ENCODE measurements around the gene GALNT16. TPM values are rescaled to one million over a fixed set of nuclear protein-coding genes. Genes with fewer than 3 reads are reported as not detected.

GALNT16 gene
- total and polyA plus RNA-seq, 2 of the 8 experiments (the other 6 are each of a cell fraction or from before 2014, with no cell fraction given), result 5.4 to 6.3 TPM

- Histone ChIP-seq H2AFZ (ENCODE audit: low read length) (no peak overlapping the region), H3K14ac (ENCODE audit: insufficient read length) (no peak overlapping the region), H3K27me3 (replicated peaks in 1 of 4; ENCODE audit: control insufficient read depth in 3 of 4, extremely low read depth in 1 of 4, insufficient read depth in 3 of 4, low read length in 3 of 4) (no peaks in the 10 kb centered on the region), H3K27ac (ENCODE audit: low read depth, low read length) (no peak overlapping the region), H4K8ac (ENCODE audit: extremely low read depth, insufficient read depth, low read length) (no peak overlapping the region), H3K4me3 (ENCODE audit: extremely low read depth in 1 of 4, insufficient read depth in 2 of 4, low read depth in 3 of 4, low read length in 4 of 4) (no peak overlapping the region), H3K18ac (ENCODE audit: extremely low read depth, low read length) (no peak overlapping the region), H2BK5ac (ENCODE audit: low read depth, low read length) (no peak overlapping the region), H3K23me2 (ENCODE audit: low read depth, low read length) (peaks cover 5% of the 10 kb centered on the region), H3K79me2 (ENCODE audit: control insufficient read depth in 1 of 2, insufficient read depth in 2 of 2, low read length in 2 of 2) (peaks cover 12 to 81% of the 10 kb centered on the region in 2 experiments), H3K36me3 (ENCODE audit: control insufficient read depth in 2 of 4, insufficient read depth in 4 of 4, low read length in 3 of 4) (no peaks in the 10 kb centered on the region), H3K9ac (replicated peaks in 1 of 4; ENCODE audit: extremely low read depth in 1 of 4, low read depth in 3 of 4, low read length in 3 of 4) (no peak overlapping the region), H3K56ac (replicated peaks; ENCODE audit: insufficient read length, low read depth, low read length) (no peak overlapping the region), H3K4ac (replicated peaks; ENCODE audit: insufficient read length, low read depth, low read length) (no peak overlapping the region), H3K79me1 (ENCODE audit: low read depth, low read length) (peaks cover 7% of the 10 kb centered on the region), H2AK5ac (ENCODE audit: low read depth, low read length) (no peak overlapping the region), H4K91ac (replicated peaks; ENCODE audit: insufficient read length, low read length) (no peak overlapping the region), H2BK120ac (replicated peaks; ENCODE audit: low read depth, low read length) (no peak overlapping the region), H2BK12ac (ENCODE audit: low read depth, low read length) (no peak overlapping the region), H3K4me1 (replicated peaks in 1 of 4; ENCODE audit: control insufficient read depth in 3 of 4, insufficient read depth in 4 of 4, low read length in 3 of 4) (peaks cover 0 to 2% (median under 1%) of the 10 kb centered on the region in 4 experiments; a peak in 2 of 7 replicates), H4K5ac (ENCODE audit: insufficient read length, low read depth, low read length) (no peak overlapping the region), H3K9me3 (ENCODE audit: insufficient read depth in 2 of 2, low read depth in 1 of 2, low read length in 1 of 2) (no peaks in the 10 kb centered on the region), H2BK15ac (ENCODE audit: low read length) (no peak overlapping the region), H3K4me2 (ENCODE audit: insufficient read depth in 1 of 2, low read depth in 2 of 2, low read length in 2 of 2) (no peak overlapping the region; a peak in 1 of 4 replicates), H3K23ac (ENCODE audit: insufficient read length) (no peak overlapping the region), H2BK20ac (ENCODE audit: low read length) (no peak overlapping the region), H4K20me1 (replicated peaks in 1 of 2; ENCODE audit: control insufficient read depth in 1 of 2, insufficient read depth in 2 of 2, low read length in 2 of 2) (peaks cover 0 to 4% of the 10 kb centered on the region in 2 experiments)
- ChIA-PET POLR2A (ENCODE audit: partially characterized antibody) (interaction anchor here (0.6 to 0.9 kb wide), 2 partner anchors 47 to 210 kb away, joined by 3 to 4 read pairs; no protein-coding TSS in a partner anchor), CTCF (ENCODE audit: partially characterized antibody) (no interaction called here)
- DNase-seq (ENCODE audit: low read depth in 1 of 2, low spot score in 2 of 2) (no peak), FAIRE-seq (no peak)
- WGBS, 2 experiments (ENCODE audit: extremely low coverage in 1 of 2, insufficient coverage in 1 of 2, insufficient read length in 1 of 2, insufficient replicate concordance in 2 of 2, low coverage in 1 of 2, low lambda C conversion rate in 2 of 2, missing lambda C conversion rate in 1 of 2), result 88% methylated on average over 2 of the region's 2 CpGs; no CpG with 5 or more reads in 1 of the 2 experiments
- TF ChIP-seq TEAD4 (IDR thresholded peaks at IDR 0.05; ENCODE audit: low read depth, low read length), result no peak
- TF ChIP-seq TAF7 (optimal IDR thresholded peaks at IDR 0.05; ENCODE audit: borderline replicate concordance, low read depth, low read length), result no peak
- TF ChIP-seq HDAC2 (IDR thresholded peaks at IDR 0.05; ENCODE audit: borderline replicate concordance in 1 of 2, low read depth in 2 of 2, low read length in 2 of 2), result no peak
- no peak for TF ChIP-seq RBBP5 (IDR thresholded peaks at IDR 0.05; ENCODE audit: borderline replicate concordance, low read depth, low read length)
- TF ChIP-seq SIN3A (conservative IDR thresholded peaks at IDR 0.05 in 1 of 2, IDR thresholded peaks at IDR 0.05 in 1 of 2; ENCODE audit: low read depth in 1 of 2, low read length in 2 of 2), result no peak
- TF ChIP-seq ATF3 (IDR thresholded peaks at IDR 0.05; ENCODE audit: insufficient read depth, low read depth, low read length), result no peak
- no peak for TF ChIP-seq GTF2F1 (IDR thresholded peaks at IDR 0.05; ENCODE audit: borderline replicate concordance, low read depth, low read length)
- no peak for TF ChIP-seq POU5F1 (IDR thresholded peaks at IDR 0.05; ENCODE audit: low read depth, low read length)
- TF ChIP-seq NRF1 (IDR thresholded peaks at IDR 0.05; ENCODE audit: low read depth, low read length), result no peak
- TF ChIP-seq JUND (IDR thresholded peaks at IDR 0.05; ENCODE audit: low read length), result no peak
- TF ChIP-seq CTBP2 (IDR thresholded peaks at IDR 0.05; ENCODE audit: borderline replicate concordance, insufficient read depth, insufficient read length, low read length), result no peak
Observed at GRCh38 chr14:69401841-69402240, 141.9 kb downstream of the GALNT16 start.

All from H1 (cell line).